MCF 10A (cell line): Measurements from ENCODE around the gene ZNF391. TPM values are rescaled to one million over a fixed set of nuclear protein-coding genes. Genes with fewer than 3 reads are reported as not detected.

Experiments
- Bru-seq: library from RNA; stranded (reverse); fragments of 400-500 nt; gene quantifications from one replicate; lab custom pipeline; 2021; lab: Mats Ljungman, UMichigan
- BruChase-seq, 2 experiments: library from RNA; stranded (reverse); fragments of 400-500 nt; gene quantifications; one replicate each; lab custom pipeline; 2021; lab: Mats Ljungman, UMichigan
- BruUV-seq: library from RNA; stranded (reverse); fragments of 400-500 nt; replicated peaks from 2 replicates; lab custom pipeline; 2021; lab: Mats Ljungman, UMichigan
- CTCF ChIA-PET: fragments of 300-600 bp; sonication (Branson Sonifier 250); formaldehyde crosslinking; extraction: SDS; loops from one replicate; lab custom pipeline; 2021; ENCODE audit warnings: antibody characterized with exemption, inconsistent platforms; lab: Yijun Ruan, JAX
- POLR2A ChIA-PET: fragments of 300-600, 350-650 bp; sonication (Branson Sonifier 250); formaldehyde crosslinking; extraction: SDS; loops from one replicate; lab custom pipeline; 2020; ENCODE audit warnings: antibody characterized with exemption, inconsistent platforms; lab: Yijun Ruan, JAX
- DNase-seq: peaks from one replicate; pipeline ENCODE4 v3.0.0-alpha.2; 2018; ENCODE audit not compliant: unreplicated experiment
- H3K27ac Mint-ChIP-seq: one replicate; pipeline ENCODE4 v1.8.0; 2022; ENCODE audit warnings: mild to moderate bottlenecking, low read depth, mixed read lengths; ENCODE audit not compliant: unreplicated experiment
- H3K27me3 Mint-ChIP-seq: one replicate; pipeline ENCODE4 v1.8.0; 2022; ENCODE audit warnings: mixed read lengths; ENCODE audit not compliant: insufficient read depth, unreplicated experiment
- H3K36me3 Mint-ChIP-seq: one replicate; pipeline ENCODE4 v1.8.0; 2022; ENCODE audit warnings: mild to moderate bottlenecking, moderate library complexity, mixed read lengths; ENCODE audit not compliant: insufficient read depth, unreplicated experiment
- H3K4me1 Mint-ChIP-seq: one replicate; pipeline ENCODE4 v1.8.0; 2022; ENCODE audit warnings: mixed read lengths; ENCODE audit not compliant: insufficient read depth, unreplicated experiment
- H3K4me3 Mint-ChIP-seq: one replicate; pipeline ENCODE4 v1.8.0; 2022; ENCODE audit warnings: mild to moderate bottlenecking, moderate library complexity, mixed read lengths; ENCODE audit not compliant: unreplicated experiment
- H3K9me3 Mint-ChIP-seq: one replicate; pipeline ENCODE4 v1.8.0; 2022; ENCODE audit warnings: mixed read lengths; ENCODE audit not compliant: unreplicated experiment
- intact Hi-C: fragments of 100-400 bp; cut with micrococcal nuclease; formaldehyde crosslinking; loops from 2 replicates; pipeline ENCODE4 v1.14.1; 2022
- long read RNA-seq: library from polyadenylated mRNA; stranded (forward); transcript quantifications from one replicate; pipeline ENCODE4 v2.0.0, GENCODE V29; 2022
- total RNA-seq: library from RNA; stranded (reverse); gene quantifications from 2 replicates; pipeline ENCODE4 v1.2.3, GENCODE V29; 2022
- TF ChIP-seq, protein P1 (sequence below): fragments of 200-600 bp; IDR thresholded peaks from one replicate; pipeline ENCODE4 v1.8.0; 2022; ENCODE audit warnings: antibody characterized with exemption, mild to moderate bottlenecking; ENCODE audit not compliant: unreplicated experiment

The ZNF391 gene
- total RNA-seq (6.2 and 8.3 TPM in 2 replicates), Bru-seq, nascent RNA (percentile 65 among the genes with signal in this experiment), BruChase-seq, experiment 1, labeled RNA remaining after a 6-hour chase (percentile 64 among the genes with signal in this experiment), BruChase-seq, experiment 2, labeled RNA remaining after a 2-hour chase (percentile 74 among the genes with signal in this experiment)
- long read RNA-seq, transcript ZNF391-202 (4 exons, 749 nt), result major isoform, 11 of 17 reads
- long read RNA-seq, partial matches to known transcripts, result 0 of 17 reads
- long read RNA-seq, other reads (novel, unspliced or antisense), result 6 of 17 reads

- H3K4me3 Mint-ChIP-seq, result peak within 1 kb of the TSS; percentile 92
- H3K4me1 Mint-ChIP-seq, result peaks cover 12% of the 10 kb centered on the region
- CTCF ChIA-PET, result no interaction called here
- POLR2A ChIA-PET, result interaction anchor here (0.6 to 2.2 kb wide), 12 partner anchors 10 to 717 kb away, joined by 3 to 15 read pairs (median 4); partner anchors contain the start of gene ZNF184
- peak within 1 kb of the TSS; percentile 90 for H3K27ac Mint-ChIP-seq
- peaks cover 11% of the 10 kb centered on the region for H3K9me3 Mint-ChIP-seq
- H3K36me3 Mint-ChIP-seq, result no peaks in the 10 kb centered on the region
- no peaks in the 10 kb centered on the region for H3K27me3 Mint-ChIP-seq
- no TSS peak for BruUV-seq
- intact Hi-C loops, result no loop called here
- TF ChIP-seq, protein P1, sequence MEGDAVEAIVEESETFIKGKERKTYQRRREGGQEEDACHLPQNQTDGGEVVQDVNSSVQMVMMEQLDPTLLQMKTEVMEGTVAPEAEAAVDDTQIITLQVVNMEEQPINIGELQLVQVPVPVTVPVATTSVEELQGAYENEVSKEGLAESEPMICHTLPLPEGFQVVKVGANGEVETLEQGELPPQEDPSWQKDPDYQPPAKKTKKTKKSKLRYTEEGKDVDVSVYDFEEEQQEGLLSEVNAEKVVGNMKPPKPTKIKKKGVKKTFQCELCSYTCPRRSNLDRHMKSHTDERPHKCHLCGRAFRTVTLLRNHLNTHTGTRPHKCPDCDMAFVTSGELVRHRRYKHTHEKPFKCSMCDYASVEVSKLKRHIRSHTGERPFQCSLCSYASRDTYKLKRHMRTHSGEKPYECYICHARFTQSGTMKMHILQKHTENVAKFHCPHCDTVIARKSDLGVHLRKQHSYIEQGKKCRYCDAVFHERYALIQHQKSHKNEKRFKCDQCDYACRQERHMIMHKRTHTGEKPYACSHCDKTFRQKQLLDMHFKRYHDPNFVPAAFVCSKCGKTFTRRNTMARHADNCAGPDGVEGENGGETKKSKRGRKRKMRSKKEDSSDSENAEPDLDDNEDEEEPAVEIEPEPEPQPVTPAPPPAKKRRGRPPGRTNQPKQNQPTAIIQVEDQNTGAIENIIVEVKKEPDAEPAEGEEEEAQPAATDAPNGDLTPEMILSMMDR, result no peak
- DNase-seq, result peak; percentile 75
Observed at GRCh38 chr6:27388293-27389197, at the start of gene ZNF391. ZNF391 (plus strand) TSS chr6:27388759; CDS start chr6:27400371, 11,612 bp downstream.

- POLR2A ChIA-PET, result no interaction called here
- no peaks in the 10 kb centered on the region for H3K4me1 Mint-ChIP-seq
Observed at GRCh38 chr6:27352850-27353249, 35.7 kb upstream of the ZNF391 start.

DNA sequence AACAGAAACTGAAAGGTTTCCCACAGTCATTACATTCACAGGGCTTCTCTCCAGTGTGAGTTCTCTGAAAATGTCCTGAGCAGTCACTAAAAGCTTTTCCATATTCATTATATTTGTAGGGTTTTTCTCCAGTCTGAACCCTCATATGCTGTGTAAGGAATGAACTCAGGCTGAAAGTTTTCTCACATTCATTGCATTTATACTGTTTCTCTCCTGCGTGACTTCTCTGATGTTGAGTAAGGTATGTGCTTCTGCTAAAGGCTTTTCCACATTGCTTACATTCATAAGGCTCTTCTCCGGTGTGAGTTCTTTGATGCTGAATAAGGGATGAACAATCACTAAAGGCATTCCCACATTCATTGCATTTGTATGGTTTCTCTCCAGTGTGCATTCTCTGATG lies 29.8 kb upstream of the ZNF391 start:
- no peak for DNase-seq
- Mint-ChIP-seq H3K36me3 (peaks cover 17% of the 10 kb centered on the region), H3K27ac (no peak overlapping the region), H3K9me3 (peaks cover 18% of the 10 kb centered on the region), H3K27me3 (no peaks in the 10 kb centered on the region), H3K4me3 (no peak overlapping the region), H3K4me1 (no peaks in the 10 kb centered on the region)
- TF ChIP-seq, protein P1, result no peak
- ChIA-PET CTCF (no interaction called here), POLR2A (no interaction called here)
- intact Hi-C loops, result no loop called here
- BruUV-seq, result no TSS peak

More at GRCh38 chr6:27352850-27353249, 35.7 kb upstream of the ZNF391 start:
- TF ChIP-seq, protein P1, result no peak
- CTCF ChIA-PET, result no interaction called here
- H3K36me3 Mint-ChIP-seq, result no peaks in the 10 kb centered on the region
- DNase-seq, result no peak
- no peak overlapping the region for H3K4me3 Mint-ChIP-seq
- no TSS peak for BruUV-seq
- intact Hi-C loops, result no loop called here
- H3K27me3 Mint-ChIP-seq, result no peaks in the 10 kb centered on the region
- H3K27ac Mint-ChIP-seq, result no peak overlapping the region
- peaks cover 24% of the 10 kb centered on the region for H3K9me3 Mint-ChIP-seq

DNA sequence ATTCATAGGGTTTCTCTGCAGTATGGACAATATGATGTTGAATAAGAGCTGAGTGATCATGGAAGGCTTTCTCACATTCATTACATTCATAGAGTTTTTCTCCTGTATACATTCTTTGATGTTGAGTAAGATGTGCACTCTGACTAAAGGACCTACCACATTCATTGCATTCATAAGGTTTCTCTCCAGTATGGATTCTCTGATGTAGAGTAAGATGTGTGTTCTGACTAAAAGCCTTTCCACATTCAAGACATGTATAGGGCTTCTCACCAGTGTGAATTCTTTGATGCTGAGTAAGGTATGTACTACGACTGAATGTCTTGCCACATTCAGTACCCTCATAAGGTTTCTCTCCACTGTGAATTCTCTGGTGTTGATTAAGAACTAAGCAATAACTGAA lies 29.3 kb upstream of the ZNF391 start:
- Mint-ChIP-seq H3K36me3 (peaks cover 17% of the 10 kb centered on the region), H3K9me3 (peaks cover 18% of the 10 kb centered on the region), H3K4me3 (no peak overlapping the region), H3K27me3 (no peaks in the 10 kb centered on the region), H3K27ac (no peak overlapping the region), H3K4me1 (no peaks in the 10 kb centered on the region)
- DNase-seq, result no peak
- ChIA-PET POLR2A (no interaction called here), CTCF (no interaction called here)
- BruUV-seq, result TSS peak; percentile 15
- intact Hi-C loops, result no loop called here
- TF ChIP-seq, protein P1, result no peak
